NB4 (cell line): ENCODE results near the gene GALNT14.

Experiments
- DNase-seq: peaks from one replicate; pipeline ENCODE4 v3.0.0; 2010; ENCODE audit warnings: low read depth
- H3K4me3 ChIP-seq: one replicate; pipeline ENCODE4 v1.5.1; 2011; ENCODE audit warnings: mild to moderate bottlenecking, low read depth, low read length, moderate library complexity
- CTCF ChIP-seq: IDR thresholded peaks from one replicate; pipeline ENCODE4 v1.5.1; 2012; ENCODE audit warnings: low read depth, low read length
- MAX ChIP-seq: IDR thresholded peaks from 2 replicates; pipeline ENCODE4 v1.6.1; 2011; ENCODE audit warnings: low read depth, low read length
- MYC ChIP-seq: IDR thresholded peaks from 2 replicates; pipeline ENCODE4 v1.6.1; 2011; ENCODE audit warnings: low read depth, low read length
- POLR2A ChIP-seq: IDR thresholded peaks from 2 replicates; pipeline ENCODE4 v1.6.1; 2011; ENCODE audit warnings: mild to moderate bottlenecking; ENCODE audit not compliant: insufficient read length; ENCODE audit errors: extremely low read depth

GALNT14 gene

GRCh38 chr2:30956995-30957394, 181.2 kb downstream of the GALNT14 start:
- no peak for DNase-seq
- no peak overlapping the region for H3K4me3 ChIP-seq
- no peak for TF ChIP-seq MYC
- no peak for TF ChIP-seq CTCF
- no peak for TF ChIP-seq POLR2A
- no peak for TF ChIP-seq MAX

GRCh38 chr2:30955516-30956132, 182.6 kb downstream of the GALNT14 start:
- TF ChIP-seq POLR2A (no peak), MYC (no peak)
- H3K4me3 ChIP-seq: no peak overlapping the region
- DNase-seq: no peak

GRCh38 chr2:30950339-30950738, 187.9 kb downstream of the GALNT14 start:
- TF ChIP-seq MYC: no peak
- TF ChIP-seq MAX: no peak
- no peak for TF ChIP-seq CTCF
- TF ChIP-seq POLR2A: no peak
- H3K4me3 ChIP-seq: no peak overlapping the region
- DNase-seq: no peak

GRCh38 chr2:30949435-30949834, 188.8 kb downstream of the GALNT14 start:
- TF ChIP-seq CTCF (no peak), MYC (no peak), MAX (no peak), POLR2A (no peak)
- DNase-seq: no peak
- no peak overlapping the region for H3K4me3 ChIP-seq

GRCh38 chr2:30948857-30949256, 189.4 kb downstream of the GALNT14 start:
- H3K4me3 ChIP-seq: no peak overlapping the region
- DNase-seq: no peak
- no peak for TF ChIP-seq MAX
- no peak for TF ChIP-seq CTCF
- TF ChIP-seq MYC: no peak

GRCh38 chr2:30948130-30948529, 190.1 kb downstream of the GALNT14 start:
- no peak for DNase-seq
- TF ChIP-seq POLR2A (no peak), MAX (no peak), MYC (no peak), CTCF (no peak)
- H3K4me3 ChIP-seq: no peak overlapping the region
